HepG2 (cell line): ENCODE measurements around the gene TST. TPM values are rescaled to one million over a fixed set of nuclear protein-coding genes. Genes with fewer than 3 reads are reported as not detected.

Experiments
- ATAC-seq: fragments of 200-7000 bp; cut with Tn5 transposase; 3 replicates; pipeline ENCODE4 v1.9.1; 2020; ENCODE audit warnings: mild to moderate bottlenecking, moderate library complexity
- BruUV-seq: library from RNA; stranded (reverse); fragments of 400-500 nt; replicated peaks from 2 replicates; lab custom pipeline; 2021; lab: Mats Ljungman, UMichigan
- CTCF ChIA-PET: fragments of 300-600 bp; formaldehyde crosslinking; extraction: SDS; loops from one replicate; lab custom pipeline; 2021; ENCODE audit warnings: low total read pairs, inconsistent platforms, low intra/inter-chr PET ratio; lab: Yijun Ruan, JAX
- POLR2A ChIA-PET: fragments of 350-600 bp; sonication (Branson Sonifier 250); formaldehyde crosslinking; loops from one replicate; lab custom pipeline; 2020; ENCODE audit warnings: antibody characterized with exemption, inconsistent platforms; lab: Yijun Ruan, JAX
- DNase-seq: peaks from one replicate; pipeline ENCODE4 v3.0.0-alpha.2; 2015; ENCODE audit warnings: low spot score
- FAIRE-seq: peaks from 3 replicates; lab custom pipeline; 2011; peaks lifted over from hg19 to GRCh38; lab: Jason Lieb, UNC
- H2AFZ ChIP-seq: one replicate; pipeline ENCODE4 v1.6.1; 2011; ENCODE audit warnings: low read length, inconsistent platforms
- H3K27ac ChIP-seq: fragments of 300-600 bp; 3 replicates; pipeline ENCODE4 v1.8.0; 2011; ENCODE audit warnings: mixed run types, mild to moderate bottlenecking, mixed read lengths, low read length, inconsistent platforms; ENCODE audit not compliant: insufficient read depth; ENCODE audit errors: extremely low read length
- H3K27me3 ChIP-seq, 2 experiments: fragments of 200-600 bp in 1 of 2; 2 replicates in 1 of 2; 3 replicates in 1 of 2; pipeline versions ENCODE4 v1.6.0 to v1.8.0; 2011; ENCODE audit warnings: low read length in 2 of 2, mild to moderate bottlenecking in 2 of 2, moderate library complexity in 2 of 2, inconsistent platforms in 1 of 2; ENCODE audit not compliant: insufficient read depth in 2 of 2, control insufficient read depth in 1 of 2
- H3K36me3 ChIP-seq, 2 experiments: fragments of 200-600 bp in 1 of 2; replicated peaks in 1 of 2; 2 replicates in 1 of 2; 3 replicates in 1 of 2; pipeline versions ENCODE4 v1.5.1 to v1.8.0; 2011; ENCODE audit warnings: low read length in 2 of 2, inconsistent platforms in 1 of 2; ENCODE audit not compliant: insufficient read depth in 2 of 2, control insufficient read depth in 1 of 2
- H3K4me1 ChIP-seq: 2 replicates; pipeline ENCODE4 v1.5.1; 2012; ENCODE audit warnings: low read length, inconsistent platforms; ENCODE audit not compliant: insufficient read depth
- H3K4me2 ChIP-seq: 2 replicates; pipeline ENCODE4 v1.6.0; 2011; ENCODE audit warnings: low read depth, low read length, inconsistent platforms
- H3K4me3 ChIP-seq, 3 experiments: fragments of 200-600 bp in 1 of 3; sonication (generic), shearing (Covaris generic) in 1 of 3; replicated peaks in 1 of 3; 2 replicates each; pipeline ENCODE4 v1.5.1; 2011 to 2016; ENCODE audit warnings: low read length in 3 of 3, inconsistent platforms in 2 of 3, low read depth in 2 of 3, mild to moderate bottlenecking in 2 of 3, control low read depth in 1 of 3, mixed read lengths in 1 of 3; ENCODE audit not compliant: insufficient read depth in 1 of 3
- H3K79me2 ChIP-seq: one replicate; pipeline ENCODE4 v1.6.1; 2011; ENCODE audit warnings: low read length, inconsistent platforms; ENCODE audit not compliant: insufficient read depth
- H3K9ac ChIP-seq: 2 replicates; pipeline ENCODE4 v1.6.0; 2011; ENCODE audit warnings: mild to moderate bottlenecking, low read depth, low read length, inconsistent platforms; ENCODE audit not compliant: insufficient read depth
- H3K9me3 ChIP-seq: 2 replicates; pipeline ENCODE4 v1.5.1; 2012; ENCODE audit warnings: mild to moderate bottlenecking, low read length
- H4K20me1 ChIP-seq: 2 replicates; pipeline ENCODE4 v1.6.0; 2011; ENCODE audit warnings: inconsistent platforms, mild to moderate bottlenecking, low read length, moderate library complexity; ENCODE audit not compliant: insufficient read depth
- BRD4 ChIP-seq: sonication (generic); formaldehyde crosslinking; IDR thresholded peaks from 2 replicates; pipeline ENCODE4 v1.4.0; 2020; ENCODE audit warnings: missing genetic modification reagents
- PTBP1 ChIP-seq: fragments of 200-400 bp; formaldehyde crosslinking; IDR thresholded peaks from 2 replicates; pipeline ENCODE4 v1.6.1; 2018; ENCODE audit warnings: low read length, low read depth; ENCODE audit not compliant: poor library complexity, severe bottlenecking
- SRF ChIP-seq: IDR thresholded peaks from 2 replicates; pipeline ENCODE4 v1.6.1; 2011; ENCODE audit warnings: mild to moderate bottlenecking, low read depth, low read length, moderate library complexity
- ZNF318 ChIP-seq: sonication (generic); formaldehyde crosslinking; IDR thresholded peaks from 2 replicates; pipeline ENCODE4 v1.4.0; 2020; ENCODE audit warnings: mild to moderate bottlenecking, missing genetic modification reagents
- ZNF615 ChIP-seq: sonication (generic); formaldehyde crosslinking; IDR thresholded peaks from 2 replicates; pipeline ENCODE4 v1.5.0; 2020; ENCODE audit warnings: mild to moderate bottlenecking, missing genetic modification reagents, borderline replicate concordance
- WGBS: methylation state at CpG from one replicate; pipeline ENCODE4 v1.1.6; 2017; ENCODE audit warnings: low lambda C conversion rate; 5-methylcytosine and 5-hydroxymethylcytosine counted together
- in situ Hi-C: cut with HindIII; loops from 2 replicates; pipeline ENCODE4 v1.10.0; 2017; ENCODE audit warnings: low pct_unique_long_range_greater_than_20kb; ENCODE audit not compliant: extremely low pct_ligation_motif_present
- intact Hi-C: fragments of 100-400 bp; cut with micrococcal nuclease; formaldehyde crosslinking; loops from one replicate; pipeline ENCODE4 v1.10.0; 2022; ENCODE audit not compliant: unreplicated experiment
- polyA plus RNA-seq, 8 experiments: library from polyadenylated mRNA; depleted of rRNA in 3 of 8; stranded (reverse) in 7 of 8; unstranded in 1 of 8; fragments of >200 nt; fragmentation: Illumina TruSeq in 4 of 8; extraction: Trizol in 4 of 8; gene quantifications; 2 replicates each; pipeline versions ENCODE4 v1.2.1 to v1.2.3, GENCODE V29; 2011 to 2016; ENCODE audit warnings: low read depth in 4 of 8, missing spikeins in 1 of 8, mixed read lengths in 1 of 8; ENCODE audit not compliant: insufficient read depth in 1 of 8
- total RNA-seq, 5 experiments: library from RNA; depleted of rRNA; stranded (reverse); fragments of >200 nt; fragmentation: Illumina TruSeq; extraction: Trizol; gene quantifications; 2 replicates each; pipeline ENCODE4 v1.2.3, GENCODE V29; 2016; ENCODE audit warnings: low read depth in 1 of 5
- TF ChIP-seq, protein P1 (sequence below): sonication (generic); formaldehyde crosslinking; IDR thresholded peaks from 2 replicates; pipeline ENCODE4 v1.5.1; 2020; ENCODE audit warnings: mild to moderate bottlenecking, missing genetic modification reagents, borderline replicate concordance
- TF ChIP-seq, protein P2 (sequence below): sonication (generic); formaldehyde crosslinking; IDR thresholded peaks from 2 replicates; pipeline ENCODE4 v1.9.0; 2021; ENCODE audit warnings: missing genetic modification reagents, borderline replicate concordance
- TF ChIP-seq, protein P3 (sequence below): sonication (generic); formaldehyde crosslinking; IDR thresholded peaks from 2 replicates; pipeline ENCODE4 v1.8.0; 2022; ENCODE audit warnings: mild to moderate bottlenecking, missing genetic modification reagents, moderate library complexity

The TST gene
- total and polyA plus RNA-seq, 2 of the 13 experiments (the other 11 are each of a cell fraction or from before 2014, with no cell fraction given) = 44.6 to 63.6 TPM

GRCh38 chr22:37016134-37016910 is 2.9 kb downstream of the TST start:
- Histone ChIP-seq H3K79me2 (peaks cover 44% of the 10 kb centered on the region), H3K9ac (peak overlapping the region; percentile 95; the same call in 1 of the 2 replicates), H4K20me1 (peaks cover 29% of the 10 kb centered on the region), H2AFZ (no peak overlapping the region), H3K27me3 (no peaks in the 10 kb centered on the region; a peak in 1 of 5 replicates), H3K36me3 (peaks cover 5 to 15% of the 10 kb centered on the region in 2 experiments), H3K4me2 (peak overlapping the region; percentile 91), H3K9me3 (no peaks in the 10 kb centered on the region), H3K4me3 (peak overlapping the region in 1 of 3 experiments; percentile 92; a peak in 1 of 6 replicates), H3K4me1 (peaks cover 56% of the 10 kb centered on the region), H3K27ac (no peak overlapping the region)
- intact Hi-C loops (no loop called here), in situ Hi-C loops (no loop called here)
- FAIRE-seq (no peak), DNase-seq (no peak), ATAC-seq (no peak)
- ChIA-PET POLR2A (interaction anchor here (0.7 to 11.6 kb wide), 4 partner anchors 15 to 88 kb away, joined by 3 to 383 read pairs (median 80); partner anchors contain the start of gene KCTD17), CTCF (no interaction called here)
- BruUV-seq = no TSS peak
- WGBS = 93% methylated on average over 13 of the region's 14 CpGs
- TF ChIP-seq, protein P1, sequence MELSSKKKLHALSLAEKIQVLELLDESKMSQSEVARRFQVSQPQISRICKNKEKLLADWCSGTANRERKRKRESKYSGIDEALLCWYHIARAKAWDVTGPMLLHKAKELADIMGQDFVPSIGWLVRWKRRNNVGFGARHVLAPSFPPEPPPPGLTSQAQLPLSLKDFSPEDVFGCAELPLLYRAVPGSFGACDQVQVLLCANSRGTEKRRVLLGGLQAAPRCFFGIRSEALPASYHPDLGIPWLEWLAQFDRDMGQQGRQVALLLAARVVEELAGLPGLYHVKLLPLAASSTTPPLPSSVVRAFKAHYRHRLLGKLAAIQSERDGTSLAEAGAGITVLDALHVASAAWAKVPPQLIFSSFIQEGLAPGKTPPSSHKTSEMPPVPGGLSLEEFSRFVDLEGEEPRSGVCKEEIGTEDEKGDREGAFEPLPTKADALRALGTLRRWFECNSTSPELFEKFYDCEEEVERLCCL (CRISPR knock-in tag) = no peak
- no peak for TF ChIP-seq SRF
- no peak for TF ChIP-seq PTBP1
- no peak for TF ChIP-seq ZNF615
- TF ChIP-seq BRD4 (CRISPR knock-in tag) = no peak
- TF ChIP-seq, protein P2, sequence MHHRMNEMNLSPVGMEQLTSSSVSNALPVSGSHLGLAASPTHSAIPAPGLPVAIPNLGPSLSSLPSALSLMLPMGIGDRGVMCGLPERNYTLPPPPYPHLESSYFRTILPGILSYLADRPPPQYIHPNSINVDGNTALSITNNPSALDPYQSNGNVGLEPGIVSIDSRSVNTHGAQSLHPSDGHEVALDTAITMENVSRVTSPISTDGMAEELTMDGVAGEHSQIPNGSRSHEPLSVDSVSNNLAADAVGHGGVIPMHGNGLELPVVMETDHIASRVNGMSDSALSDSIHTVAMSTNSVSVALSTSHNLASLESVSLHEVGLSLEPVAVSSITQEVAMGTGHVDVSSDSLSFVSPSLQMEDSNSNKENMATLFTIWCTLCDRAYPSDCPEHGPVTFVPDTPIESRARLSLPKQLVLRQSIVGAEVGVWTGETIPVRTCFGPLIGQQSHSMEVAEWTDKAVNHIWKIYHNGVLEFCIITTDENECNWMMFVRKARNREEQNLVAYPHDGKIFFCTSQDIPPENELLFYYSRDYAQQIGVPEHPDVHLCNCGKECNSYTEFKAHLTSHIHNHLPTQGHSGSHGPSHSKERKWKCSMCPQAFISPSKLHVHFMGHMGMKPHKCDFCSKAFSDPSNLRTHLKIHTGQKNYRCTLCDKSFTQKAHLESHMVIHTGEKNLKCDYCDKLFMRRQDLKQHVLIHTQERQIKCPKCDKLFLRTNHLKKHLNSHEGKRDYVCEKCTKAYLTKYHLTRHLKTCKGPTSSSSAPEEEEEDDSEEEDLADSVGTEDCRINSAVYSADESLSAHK (CRISPR knock-in tag) = no peak
- TF ChIP-seq, protein P3, sequence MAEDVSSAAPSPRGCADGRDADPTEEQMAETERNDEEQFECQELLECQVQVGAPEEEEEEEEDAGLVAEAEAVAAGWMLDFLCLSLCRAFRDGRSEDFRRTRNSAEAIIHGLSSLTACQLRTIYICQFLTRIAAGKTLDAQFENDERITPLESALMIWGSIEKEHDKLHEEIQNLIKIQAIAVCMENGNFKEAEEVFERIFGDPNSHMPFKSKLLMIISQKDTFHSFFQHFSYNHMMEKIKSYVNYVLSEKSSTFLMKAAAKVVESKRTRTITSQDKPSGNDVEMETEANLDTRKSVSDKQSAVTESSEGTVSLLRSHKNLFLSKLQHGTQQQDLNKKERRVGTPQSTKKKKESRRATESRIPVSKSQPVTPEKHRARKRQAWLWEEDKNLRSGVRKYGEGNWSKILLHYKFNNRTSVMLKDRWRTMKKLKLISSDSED (CRISPR knock-in tag) = no peak
- TF ChIP-seq ZNF318 = no peak
